Measurements from ENCODE around the gene BCR. TPM values are rescaled to one million over a fixed set of nuclear protein-coding genes. Genes with fewer than 3 reads are reported as not detected.
A peak's percentile ranks its signal among the peaks of the same experiment; 100 is the strongest.

BCR gene
- total RNA-seq, 1 donor from 2014 or later = 12.5 TPM

- Histone ChIP-seq H3K27me3 (ENCODE audit: control insufficient read depth in 3 of 3, insufficient read depth in 3 of 3, low read length in 3 of 3) (no peaks in the 10 kb centered on the region), H3K4me3 (ENCODE audit: low read length in 3 of 3) (no peak overlapping the region), H3K4me1 (ENCODE audit: control insufficient read depth in 3 of 3, insufficient read depth in 3 of 3, low read length in 3 of 3) (peaks cover 0 to 6% (median 5%) of the 10 kb centered on the region in 3 donors), H3K9ac (ENCODE audit: low read depth in 1 of 3, low read length in 3 of 3) (no peak overlapping the region), H3K27ac (ENCODE audit: low read depth, low read length) (no peak overlapping the region), H3K36me3 (ENCODE audit: control insufficient read depth in 3 of 3, insufficient read depth in 3 of 3, low read length in 3 of 3) (peaks cover 2 to 20% (median 14%) of the 10 kb centered on the region in 3 donors), H3K9me3 (ENCODE audit: control insufficient read depth in 3 of 3, low read length in 3 of 3) (no peaks in the 10 kb centered on the region)
Measured at GRCh38 chr22:23288301-23289129, 108.2 kb downstream of the BCR start.

GRCh38 chr22:23289130-23289503 is 108.8 kb downstream of the BCR start:
- H3K9ac ChIP-seq (ENCODE audit: low read depth in 1 of 3, low read length in 3 of 3) = no peak overlapping the region
- peaks cover 0 to 6% (median 5%) of the 10 kb centered on the region in 3 donors for H3K4me1 ChIP-seq (ENCODE audit: control insufficient read depth in 3 of 3, insufficient read depth in 3 of 3, low read length in 3 of 3)
- no peaks in the 10 kb centered on the region for H3K27me3 ChIP-seq (ENCODE audit: control insufficient read depth in 3 of 3, insufficient read depth in 3 of 3, low read length in 3 of 3)
- H3K9me3 ChIP-seq (ENCODE audit: control insufficient read depth in 3 of 3, low read length in 3 of 3) = no peaks in the 10 kb centered on the region
- no peak overlapping the region for H3K27ac ChIP-seq (ENCODE audit: low read depth, low read length)
- H3K36me3 ChIP-seq (ENCODE audit: control insufficient read depth in 3 of 3, insufficient read depth in 3 of 3, low read length in 3 of 3) = peaks cover 2 to 24% (median 12%) of the 10 kb centered on the region in 3 donors
- H3K4me3 ChIP-seq (ENCODE audit: low read length in 3 of 3) = no peak overlapping the region

- Histone ChIP-seq H3K9ac (ENCODE audit: low read depth in 1 of 3, low read length in 3 of 3) (peak overlapping the region in 1 of 3 donors; percentile 40), H3K4me3 (ENCODE audit: low read length in 3 of 3) (no peak overlapping the region), H3K27ac (ENCODE audit: low read depth, low read length) (no peak overlapping the region), H3K36me3 (ENCODE audit: control insufficient read depth in 3 of 3, insufficient read depth in 3 of 3, low read length in 3 of 3) (peaks cover 7 to 22% (median 10%) of the 10 kb centered on the region in 3 donors), H3K9me3 (ENCODE audit: control insufficient read depth in 3 of 3, low read length in 3 of 3) (no peaks in the 10 kb centered on the region), H3K4me1 (ENCODE audit: control insufficient read depth in 3 of 3, insufficient read depth in 3 of 3, low read length in 3 of 3) (peaks cover 0 to 6% (median 5%) of the 10 kb centered on the region in 3 donors), H3K27me3 (ENCODE audit: control insufficient read depth in 3 of 3, insufficient read depth in 3 of 3, low read length in 3 of 3) (no peaks in the 10 kb centered on the region)
Measured at GRCh38 chr22:23289851-23290724, 109.8 kb downstream of the BCR start.

- no peak overlapping the region for H3K4me3 ChIP-seq (ENCODE audit: low read length in 3 of 3)
Measured at GRCh38 chr22:23291806-23292452, 111.6 kb downstream of the BCR start.

GRCh38 chr22:23292453-23293350 is 112.4 kb downstream of the BCR start:
- Histone ChIP-seq H3K9me3 (ENCODE audit: control insufficient read depth in 3 of 3, low read length in 3 of 3) (no peaks in the 10 kb centered on the region), H3K9ac (ENCODE audit: low read depth in 1 of 3, low read length in 3 of 3) (no peak overlapping the region), H3K27ac (ENCODE audit: low read depth, low read length) (no peak overlapping the region), H3K4me1 (ENCODE audit: control insufficient read depth in 3 of 3, insufficient read depth in 3 of 3, low read length in 3 of 3) (peaks cover 0 to 6% (median 5%) of the 10 kb centered on the region in 3 donors), H3K27me3 (ENCODE audit: control insufficient read depth in 3 of 3, insufficient read depth in 3 of 3, low read length in 3 of 3) (no peaks in the 10 kb centered on the region), H3K4me3 (ENCODE audit: low read length in 3 of 3) (no peak overlapping the region), H3K36me3 (ENCODE audit: control insufficient read depth in 3 of 3, insufficient read depth in 3 of 3, low read length in 3 of 3) (peaks cover 2 to 20% (median 9%) of the 10 kb centered on the region in 3 donors)

More at GRCh38 chr22:23291806-23292452, 111.6 kb downstream of the BCR start:
- no peaks in the 10 kb centered on the region for H3K27me3 ChIP-seq (ENCODE audit: control insufficient read depth in 3 of 3, insufficient read depth in 3 of 3, low read length in 3 of 3)
- peaks cover 0 to 6% (median 5%) of the 10 kb centered on the region in 3 donors for H3K4me1 ChIP-seq (ENCODE audit: control insufficient read depth in 3 of 3, insufficient read depth in 3 of 3, low read length in 3 of 3)
- H3K36me3 ChIP-seq (ENCODE audit: control insufficient read depth in 3 of 3, insufficient read depth in 3 of 3, low read length in 3 of 3) = peaks cover 6 to 23% (median 7%) of the 10 kb centered on the region in 3 donors
- no peaks in the 10 kb centered on the region for H3K9me3 ChIP-seq (ENCODE audit: control insufficient read depth in 3 of 3, low read length in 3 of 3)
- no peak overlapping the region for H3K9ac ChIP-seq (ENCODE audit: low read depth in 1 of 3, low read length in 3 of 3)
- H3K27ac ChIP-seq (ENCODE audit: low read depth, low read length) = no peak overlapping the region

- Histone ChIP-seq H3K4me1 (ENCODE audit: control insufficient read depth in 3 of 3, insufficient read depth in 3 of 3, low read length in 3 of 3) (peaks cover 0 to 6% (median 5%) of the 10 kb centered on the region in 3 donors), H3K4me3 (ENCODE audit: low read length in 3 of 3) (no peak overlapping the region), H3K27ac (ENCODE audit: low read depth, low read length) (no peak overlapping the region), H3K9me3 (ENCODE audit: control insufficient read depth in 3 of 3, low read length in 3 of 3) (no peaks in the 10 kb centered on the region), H3K27me3 (ENCODE audit: control insufficient read depth in 3 of 3, insufficient read depth in 3 of 3, low read length in 3 of 3) (no peaks in the 10 kb centered on the region), H3K9ac (ENCODE audit: low read depth in 1 of 3, low read length in 3 of 3) (no peak overlapping the region), H3K36me3 (ENCODE audit: control insufficient read depth in 3 of 3, insufficient read depth in 3 of 3, low read length in 3 of 3) (peaks cover 2 to 20% (median 8%) of the 10 kb centered on the region in 3 donors)
Measured at GRCh38 chr22:23293720-23294119, 113.4 kb downstream of the BCR start.

- Histone ChIP-seq H3K27me3 (ENCODE audit: control insufficient read depth in 3 of 3, insufficient read depth in 3 of 3, low read length in 3 of 3) (no peaks in the 10 kb centered on the region), H3K36me3 (ENCODE audit: control insufficient read depth in 3 of 3, insufficient read depth in 3 of 3, low read length in 3 of 3) (peaks cover 2 to 20% (median 8%) of the 10 kb centered on the region in 3 donors), H3K9me3 (ENCODE audit: control insufficient read depth in 3 of 3, low read length in 3 of 3) (no peaks in the 10 kb centered on the region), H3K9ac (ENCODE audit: low read depth in 1 of 3, low read length in 3 of 3) (no peak overlapping the region), H3K4me3 (ENCODE audit: low read length in 3 of 3) (no peak overlapping the region), H3K27ac (ENCODE audit: low read depth, low read length) (no peak overlapping the region), H3K4me1 (ENCODE audit: control insufficient read depth in 3 of 3, insufficient read depth in 3 of 3, low read length in 3 of 3) (peaks cover 0 to 6% (median 5%) of the 10 kb centered on the region in 3 donors)
Measured at GRCh38 chr22:23294221-23294620, 113.9 kb downstream of the BCR start.

GRCh38 chr22:23300476-23300875 is 120.2 kb downstream of the BCR start:
- Histone ChIP-seq H3K36me3 (ENCODE audit: control insufficient read depth in 3 of 3, insufficient read depth in 3 of 3, low read length in 3 of 3) (peaks cover 0 to 3% (median 3%) of the 10 kb centered on the region in 3 donors), H3K4me1 (ENCODE audit: control insufficient read depth in 3 of 3, insufficient read depth in 3 of 3, low read length in 3 of 3) (peaks cover 4 to 7% (median 5%) of the 10 kb centered on the region in 3 donors), H3K4me3 (ENCODE audit: low read length in 3 of 3) (no peak overlapping the region), H3K27ac (ENCODE audit: low read depth, low read length) (no peak overlapping the region), H3K9ac (ENCODE audit: low read depth in 1 of 3, low read length in 3 of 3) (no peak overlapping the region), H3K27me3 (ENCODE audit: control insufficient read depth in 3 of 3, insufficient read depth in 3 of 3, low read length in 3 of 3) (no peaks in the 10 kb centered on the region), H3K9me3 (ENCODE audit: control insufficient read depth in 3 of 3, low read length in 3 of 3) (no peaks in the 10 kb centered on the region)

GRCh38 chr22:23301591-23301990 is 121.3 kb downstream of the BCR start:
- H3K9ac ChIP-seq (ENCODE audit: low read depth in 1 of 3, low read length in 3 of 3) = no peak overlapping the region
- H3K36me3 ChIP-seq (ENCODE audit: control insufficient read depth in 3 of 3, insufficient read depth in 3 of 3, low read length in 3 of 3) = peaks cover 0 to 3% (median 2%) of the 10 kb centered on the region in 3 donors
- H3K9me3 ChIP-seq (ENCODE audit: control insufficient read depth in 3 of 3, low read length in 3 of 3) = no peaks in the 10 kb centered on the region
- no peak overlapping the region for H3K27ac ChIP-seq (ENCODE audit: low read depth, low read length)
- H3K4me1 ChIP-seq (ENCODE audit: control insufficient read depth in 3 of 3, insufficient read depth in 3 of 3, low read length in 3 of 3) = peaks cover 7 to 16% (median 16%) of the 10 kb centered on the region in 3 donors
- H3K4me3 ChIP-seq (ENCODE audit: low read length in 3 of 3) = no peak overlapping the region
- H3K27me3 ChIP-seq (ENCODE audit: control insufficient read depth in 3 of 3, insufficient read depth in 3 of 3, low read length in 3 of 3) = no peaks in the 10 kb centered on the region
